Ectodermal cell (in vitro differentiated cells): ENCODE results near the gene ITPRIPL2. TPM values are rescaled to one million over a fixed set of nuclear protein-coding genes. Genes with fewer than 3 reads are reported as not detected.

Experiments used
- H3K27ac ChIP-seq: 2 replicates; pipeline ENCODE4 v1.7.0; 2013; ENCODE audit warnings: mild to moderate bottlenecking, low read depth, low read length; ENCODE audit not compliant: insufficient read depth, poor library complexity, severe bottlenecking
- H3K27me3 ChIP-seq: 2 replicates; pipeline ENCODE4 v1.7.0; 2013; ENCODE audit warnings: mild to moderate bottlenecking, low read length; ENCODE audit not compliant: insufficient read depth, control insufficient read depth, poor library complexity, severe bottlenecking
- H3K36me3 ChIP-seq: one replicate; pipeline ENCODE4 v1.7.0; 2013; ENCODE audit warnings: low read length; ENCODE audit not compliant: control insufficient read depth, insufficient read depth
- H3K4me1 ChIP-seq: one replicate; pipeline ENCODE4 v1.7.0; 2013; ENCODE audit warnings: low read length; ENCODE audit not compliant: control insufficient read depth, insufficient read depth
- H3K4me3 ChIP-seq: 2 replicates; pipeline ENCODE4 v1.7.0; 2013; ENCODE audit warnings: low read depth, low read length, control low read depth; ENCODE audit not compliant: insufficient read depth
- H3K9me3 ChIP-seq: 2 replicates; pipeline ENCODE4 v1.7.0; 2013; ENCODE audit warnings: mild to moderate bottlenecking, low read length, moderate library complexity; ENCODE audit not compliant: control insufficient read depth
- WGBS, 2 experiments: methylation state at CpG; one replicate each; pipeline ENCODE4 v1.1.7; 2013; ENCODE audit warnings: missing lambda C conversion rate in 2 of 2; 5-methylcytosine and 5-hydroxymethylcytosine counted together
- polyA plus RNA-seq, 4 experiments: library from polyadenylated mRNA; stranded (reverse); fragments of 50-300 nt; gene quantifications; one replicate each; pipeline ENCODE4 v1.2.3, GENCODE V29; 2013

The ITPRIPL2 gene
- 3.9 TPM for polyA plus RNA-seq (2013, experiment 1 of 4)
- polyA plus RNA-seq (2013, experiment 2 of 4) = 4.1 TPM
- 2.8 TPM for polyA plus RNA-seq (2013, experiment 3 of 4)
- polyA plus RNA-seq (2013, experiment 4 of 4) = 3.2 TPM

DNA sequence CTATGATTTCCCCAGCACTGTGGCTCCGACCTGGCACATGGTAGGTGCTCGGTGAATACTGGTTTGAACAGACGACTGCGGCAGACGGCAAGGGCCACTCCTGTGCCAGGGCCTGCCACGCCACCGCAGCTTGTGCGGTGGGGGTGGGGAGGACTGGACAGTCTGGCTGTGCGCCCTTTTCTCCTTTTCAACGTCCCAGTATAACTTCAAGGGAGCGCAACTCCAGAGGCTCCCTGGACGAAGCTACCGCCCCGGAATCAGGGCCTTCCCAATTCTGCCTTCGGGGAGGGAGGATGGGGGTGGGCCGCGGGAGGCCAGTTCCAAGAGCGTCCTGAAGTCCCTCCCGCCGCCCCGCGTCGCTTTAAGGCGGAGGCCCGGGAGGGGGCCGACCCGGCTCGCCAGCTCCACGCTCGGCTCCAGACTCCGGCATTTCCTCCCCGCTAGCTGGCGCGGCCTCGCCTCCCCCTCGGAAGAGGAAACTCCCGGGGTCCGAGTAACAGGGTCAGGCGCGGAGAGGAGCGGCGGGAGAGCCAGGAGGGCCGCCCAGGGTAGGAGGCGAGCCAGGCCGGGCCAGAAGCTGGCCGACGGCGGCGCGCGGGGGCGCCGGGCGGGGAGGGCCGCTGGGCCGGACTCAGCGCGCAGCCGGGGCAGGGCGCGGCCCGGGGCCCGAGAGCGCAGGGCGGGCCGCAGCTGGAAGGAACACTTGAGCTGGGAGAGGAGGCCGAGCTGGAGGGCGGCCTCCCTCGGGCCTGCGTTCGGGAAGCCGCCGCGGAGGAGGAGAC lies at the start of gene ITPRIPL2:
Gene ITPRIPL2 (plus strand): TSS at position 388 of the 782 bp plus-strand sequence. CDS start 498 bp downstream, outside the sequence.
- no peak within 1 kb of the TSS for H3K27ac ChIP-seq
- peaks cover 34% of the 10 kb centered on the region for H3K27me3 ChIP-seq
- peaks cover 4% of the 10 kb centered on the region for H3K36me3 ChIP-seq
- no peaks in the 10 kb centered on the region for H3K9me3 ChIP-seq
- 7 to 9% methylated on average over 74 of the region's 74 CpGs for WGBS, 2 experiments
- peak within 1 kb of the TSS; percentile 45 for H3K4me3 ChIP-seq
- H3K4me1 ChIP-seq = peaks cover 3% of the 10 kb centered on the region

DNA sequence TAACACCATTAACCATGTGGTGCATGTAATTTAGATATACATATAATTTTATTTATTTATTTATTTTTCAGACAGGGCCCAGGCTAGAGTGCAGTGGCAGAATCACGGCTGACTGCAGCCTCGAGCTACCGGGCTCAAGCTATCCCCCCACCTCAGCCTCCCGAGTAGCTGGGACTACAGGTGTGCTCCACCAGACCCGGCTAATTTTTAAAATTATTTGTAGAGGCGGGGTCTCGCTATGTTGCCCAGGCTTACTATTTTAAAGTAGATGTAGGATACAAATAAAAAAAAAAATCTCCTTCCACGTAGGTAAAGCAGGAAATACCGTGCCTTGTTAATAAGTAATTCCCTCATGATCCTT lies 46.8 kb upstream of the ITPRIPL2 start:
- H3K27me3 ChIP-seq = no peaks in the 10 kb centered on the region
- H3K27ac ChIP-seq = peak overlapping the region; percentile 97
- WGBS, 2 experiments = 82% methylated on average over 6 to 9 of the region's 9 CpGs
- H3K4me1 ChIP-seq = no peaks in the 10 kb centered on the region
- no peaks in the 10 kb centered on the region for H3K36me3 ChIP-seq
- no peaks in the 10 kb centered on the region for H3K9me3 ChIP-seq
- peak overlapping the region; percentile 67 for H3K4me3 ChIP-seq

DNA sequence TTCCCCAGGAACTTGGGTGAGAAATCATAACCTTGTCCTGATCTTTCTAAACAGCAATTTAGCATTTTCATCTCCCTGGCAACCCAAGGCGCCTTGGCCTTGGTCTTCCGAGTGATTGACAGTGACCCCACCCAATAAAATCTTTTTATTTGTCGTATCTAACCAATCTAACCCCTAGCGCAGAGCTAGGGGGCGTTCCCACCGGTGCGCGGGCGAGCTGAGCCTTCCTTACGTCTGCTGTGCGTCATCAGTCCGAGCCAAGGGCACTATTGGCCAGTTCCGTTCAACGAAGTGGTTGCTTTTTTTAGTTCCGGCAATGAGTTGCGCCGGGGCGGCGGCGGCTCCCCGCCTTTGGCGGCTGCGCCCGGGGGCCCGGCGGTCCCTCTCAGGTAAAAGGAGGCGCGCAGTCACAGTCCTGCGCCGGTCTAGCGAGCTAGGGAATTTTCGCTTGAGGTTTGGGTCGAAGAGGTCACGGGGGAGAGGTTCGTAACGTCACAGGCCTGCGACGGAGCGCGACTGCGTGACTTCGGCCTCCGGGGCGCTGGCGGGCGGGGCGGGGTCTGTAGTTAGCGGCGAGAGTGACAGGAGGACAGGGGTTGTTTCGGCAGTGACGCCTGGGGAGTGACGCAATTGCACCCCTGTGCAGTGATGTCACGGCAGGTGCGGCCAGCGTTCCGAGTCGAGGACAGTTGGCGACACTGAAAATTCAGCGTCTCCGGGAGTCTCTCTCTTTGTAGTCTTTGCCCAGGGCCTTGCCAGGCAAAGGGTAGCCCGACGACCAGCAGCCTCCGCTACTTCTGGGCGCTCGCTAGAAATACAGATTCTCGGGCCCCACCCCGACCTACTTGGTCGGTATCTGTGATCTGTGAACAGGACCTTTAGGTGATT lies 46.2 kb upstream of the ITPRIPL2 start, which contains the start of gene COQ7:
Gene COQ7 (plus strand): TSS at position 266 of the 888 bp plus-strand sequence. CDS start 51 bp downstream, at position 317.
- Histone ChIP-seq H3K4me1 (no peaks in the 10 kb centered on the region), H3K36me3 (no peaks in the 10 kb centered on the region), H3K9me3 (no peaks in the 10 kb centered on the region), H3K27ac (peak within 1 kb of the TSS; percentile 97), H3K4me3 (peak within 1 kb of the TSS; percentile 67), H3K27me3 (no peaks in the 10 kb centered on the region)
- 0 to 1% methylated on average over 68 of the region's 68 CpGs for WGBS, 2 experiments

GRCh38 chr16:19068237-19068815 lies 45.4 kb upstream of the ITPRIPL2 start:
- H3K9me3 ChIP-seq = no peaks in the 10 kb centered on the region
- 64 to 73% methylated on average over 15 to 19 of the region's 19 CpGs for WGBS, 2 experiments
- peak overlapping the region; percentile 97 for H3K27ac ChIP-seq

GRCh38 chr16:19071811-19072777 lies 41.7 kb upstream of the ITPRIPL2 start:
- Histone ChIP-seq H3K36me3 (no peaks in the 10 kb centered on the region), H3K4me1 (no peaks in the 10 kb centered on the region), H3K4me3 (no peak overlapping the region), H3K27ac (no peak overlapping the region), H3K9me3 (no peaks in the 10 kb centered on the region), H3K27me3 (no peaks in the 10 kb centered on the region)
- WGBS, 2 experiments = 83 to 84% methylated on average over 21 of the region's 21 CpGs

More at GRCh38 chr16:19068237-19068815, 45.4 kb upstream of the ITPRIPL2 start:
- no peaks in the 10 kb centered on the region for H3K27me3 ChIP-seq
- H3K4me1 ChIP-seq = no peaks in the 10 kb centered on the region
- H3K36me3 ChIP-seq = no peaks in the 10 kb centered on the region
- peak overlapping the region; percentile 67 for H3K4me3 ChIP-seq

- H3K9me3 ChIP-seq = no peaks in the 10 kb centered on the region
- no peak overlapping the region for H3K4me3 ChIP-seq
- no peak overlapping the region for H3K27ac ChIP-seq
- H3K36me3 ChIP-seq = no peaks in the 10 kb centered on the region
- H3K27me3 ChIP-seq = no peaks in the 10 kb centered on the region
- H3K4me1 ChIP-seq = no peaks in the 10 kb centered on the region
- 95 to 98% methylated on average over 3 of the region's 3 CpGs for WGBS, 2 experiments
Observed at GRCh38 chr16:19073344-19073743, 40.4 kb upstream of the ITPRIPL2 start.

DNA sequence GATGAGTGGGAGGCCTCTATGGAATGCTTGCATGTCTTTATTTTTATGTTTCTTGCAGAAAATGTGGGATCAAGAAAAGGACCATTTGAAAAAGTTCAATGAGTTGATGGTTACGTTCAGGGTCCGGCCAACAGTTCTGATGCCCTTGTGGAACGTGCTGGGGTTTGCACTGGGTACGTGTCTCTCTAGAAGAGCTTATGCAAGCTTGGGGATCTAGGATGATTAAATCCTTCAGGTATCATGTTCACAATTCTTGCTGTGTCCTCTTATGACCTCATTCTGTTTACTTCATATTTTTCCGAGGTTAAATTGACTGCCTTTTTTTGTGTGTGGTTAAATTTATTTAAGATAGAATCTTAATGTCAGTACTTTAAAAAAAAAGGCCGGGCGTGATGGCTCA lies 39.9 kb upstream of the ITPRIPL2 start:
- Histone ChIP-seq H3K4me1 (no peaks in the 10 kb centered on the region), H3K4me3 (no peak overlapping the region), H3K36me3 (peaks cover 1% of the 10 kb centered on the region), H3K9me3 (no peaks in the 10 kb centered on the region), H3K27ac (no peak overlapping the region), H3K27me3 (no peaks in the 10 kb centered on the region)
- WGBS, 2 experiments = 79 to 82% methylated on average over 7 of the region's 7 CpGs

- 95 to 96% methylated on average over 12 of the region's 12 CpGs for WGBS, 2 experiments
- H3K27me3 ChIP-seq = no peaks in the 10 kb centered on the region
- H3K4me1 ChIP-seq = no peaks in the 10 kb centered on the region
- no peak overlapping the region for H3K4me3 ChIP-seq
- H3K36me3 ChIP-seq = peaks cover 11% of the 10 kb centered on the region
- no peaks in the 10 kb centered on the region for H3K9me3 ChIP-seq
- H3K27ac ChIP-seq = no peak overlapping the region
Observed at GRCh38 chr16:19075511-19075910, 38.3 kb upstream of the ITPRIPL2 start.

DNA sequence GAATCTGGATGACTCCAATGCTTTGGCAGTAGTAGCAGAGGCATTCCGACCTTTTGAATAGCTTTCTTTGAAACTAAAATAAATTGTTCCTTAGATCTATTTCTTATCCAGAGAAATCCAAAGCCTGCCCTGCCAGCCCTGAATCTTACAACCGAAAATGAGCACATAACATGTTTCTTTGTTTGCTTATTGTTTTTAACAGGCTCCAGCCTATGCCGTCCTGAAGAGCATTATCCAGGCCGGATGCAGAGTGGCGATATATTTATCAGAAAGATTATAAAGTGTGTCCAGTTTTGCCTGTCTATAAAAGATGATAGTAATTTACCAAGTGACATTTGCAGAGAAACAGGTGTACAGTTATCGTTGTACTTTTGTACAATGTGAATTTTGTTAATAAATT lies 35.9 kb upstream of the ITPRIPL2 start:
- Histone ChIP-seq H3K4me1 (no peaks in the 10 kb centered on the region), H3K4me3 (no peak overlapping the region), H3K27me3 (no peaks in the 10 kb centered on the region), H3K36me3 (peaks cover 16% of the 10 kb centered on the region), H3K9me3 (no peaks in the 10 kb centered on the region), H3K27ac (no peak overlapping the region)
- WGBS, 2 experiments = 97% methylated on average over 6 of the region's 6 CpGs
